HG02798 (cell line): Measurements from ENCODE around the gene KRTCAP2.

Experiments used
- ATAC-seq: cut with Tn5 transposase; IDR thresholded peaks from one replicate; pipeline ENCODE4 v1.9.1; 2021; ENCODE audit warnings: mild to moderate bottlenecking; ENCODE audit not compliant: unreplicated experiment, poor library complexity

Gene KRTCAP2

DNA sequence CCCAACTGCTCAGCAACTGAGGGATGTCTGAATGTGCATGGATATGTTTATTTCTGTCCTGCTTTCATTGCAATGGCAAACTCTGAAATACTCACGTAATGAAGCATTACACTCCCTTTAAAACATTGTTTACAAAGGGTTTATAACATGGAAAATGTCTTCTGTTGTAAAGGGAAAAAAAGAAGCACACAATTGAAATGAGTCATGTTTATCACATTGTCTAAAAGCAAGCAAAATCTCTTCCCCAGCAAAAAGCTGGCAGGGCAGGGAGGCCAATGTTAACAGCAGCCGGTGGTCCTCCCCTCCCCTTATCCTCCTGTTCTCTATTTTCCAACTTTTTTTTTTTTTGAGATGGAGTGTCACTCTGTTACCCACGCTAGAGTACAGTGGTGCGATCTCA lies 49.3 kb downstream of the KRTCAP2 start:
- no peak for ATAC-seq

DNA sequence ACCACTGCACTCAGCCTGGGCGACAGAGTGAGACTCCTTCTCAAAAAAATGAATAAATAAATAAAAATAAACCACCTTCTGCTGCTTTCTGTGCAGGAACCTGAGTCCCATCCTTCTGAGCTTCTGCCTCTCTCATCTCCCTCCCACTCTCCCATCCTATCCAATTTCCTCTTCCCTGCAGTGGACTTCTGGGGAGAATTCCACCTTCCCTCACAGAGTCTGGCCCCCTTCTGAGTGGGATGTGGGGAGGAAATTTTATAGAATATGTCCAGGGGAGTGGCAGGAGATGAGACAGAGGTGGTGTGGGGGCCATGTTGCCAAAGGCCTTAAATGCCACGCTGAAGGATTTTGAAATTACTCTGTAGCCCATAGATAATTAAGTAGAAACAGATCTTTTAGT lies 50.8 kb downstream of the KRTCAP2 start:
- ATAC-seq = no peak

DNA sequence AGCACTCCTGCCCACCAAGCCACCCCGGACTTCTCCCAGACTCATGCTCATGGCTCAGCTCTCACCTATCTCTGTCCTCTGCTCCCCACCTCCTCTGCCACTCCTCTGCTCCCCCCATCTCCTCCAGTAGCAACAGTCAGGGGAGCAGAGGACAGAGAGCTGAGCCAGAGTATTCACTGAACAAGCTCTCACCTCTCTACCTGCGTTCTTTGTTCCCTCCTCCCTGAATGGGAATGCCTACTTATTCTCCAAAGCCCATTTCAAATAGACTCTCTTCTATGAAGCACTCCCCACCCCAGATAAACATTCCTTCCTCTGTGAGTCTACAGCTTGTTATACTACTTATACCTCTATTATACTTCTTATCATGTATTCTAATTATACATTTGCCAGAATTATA lies 51.9 kb downstream of the KRTCAP2 start:
- no peak for ATAC-seq

- ATAC-seq = no peak
Measured at GRCh38 chr1:155120253-155120652, 52.9 kb downstream of the KRTCAP2 start.
